ENCODE data around the gene BRSK1. TPM values are rescaled to one million over a fixed set of nuclear protein-coding genes. Genes with fewer than 3 reads are reported as not detected.

Gene BRSK1
- total and polyA plus RNA-seq, 2 of the 8 experiments (the other 6 are each of a cell fraction or from before 2014, with no cell fraction given) = 27.6 to 32.7 TPM

DNA sequence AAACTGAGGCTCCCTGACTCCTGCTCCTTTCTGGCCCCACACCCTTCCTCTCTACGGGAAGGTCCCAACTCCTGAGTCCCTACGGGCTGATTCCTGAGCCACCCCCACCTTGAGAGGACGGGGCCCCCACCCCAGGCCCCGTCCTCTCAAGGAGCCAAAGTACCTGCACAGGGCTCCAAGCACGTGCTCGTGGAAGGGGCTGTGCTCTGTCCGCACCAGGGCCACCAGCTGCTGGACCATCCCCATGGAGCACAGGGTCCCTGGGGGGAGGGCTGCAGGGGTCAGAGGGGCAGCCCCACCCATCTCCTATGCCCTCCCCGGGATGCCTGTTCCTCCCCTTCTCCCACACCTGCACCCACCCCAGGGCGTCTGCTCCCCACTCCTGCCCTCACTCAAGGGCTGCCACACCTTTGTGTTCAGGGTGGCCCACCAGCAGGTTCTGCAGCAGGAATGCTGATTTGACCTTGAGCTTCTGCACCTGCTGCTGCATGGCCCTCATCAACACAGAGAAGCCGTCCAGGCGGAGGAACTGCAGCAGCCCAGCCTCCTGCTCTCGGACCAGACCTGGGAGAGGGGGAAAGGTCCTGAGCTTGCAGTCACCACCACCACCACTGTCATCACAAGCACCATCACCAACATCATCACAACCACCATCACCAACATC lies 17.9 kb upstream of the BRSK1 start:
- Histone ChIP-seq H2BK15ac (ENCODE audit: low read length) (no peak overlapping the region), H2BK20ac (ENCODE audit: low read length) (no peak overlapping the region), H4K20me1 (replicated peaks in 1 of 2; ENCODE audit: control insufficient read depth in 1 of 2, insufficient read depth in 2 of 2, low read length in 2 of 2) (peaks cover 0 to 10% of the 10 kb centered on the region in 2 experiments), H4K91ac (replicated peaks; ENCODE audit: insufficient read length, low read length) (no peak overlapping the region), H2BK120ac (replicated peaks; ENCODE audit: low read depth, low read length) (no peak overlapping the region), H3K27ac (ENCODE audit: low read depth, low read length) (no peak overlapping the region), H2BK12ac (ENCODE audit: low read depth, low read length) (0 out of 2 replicates have a peak overlapping the region, but pooled peaks have one; percentile 60), H3K23me2 (ENCODE audit: low read depth, low read length) (peaks cover 9% of the 10 kb centered on the region; the same call in 1 of the 2 replicates), H4K8ac (ENCODE audit: extremely low read depth, insufficient read depth, low read length) (no peak overlapping the region), H3K23ac (ENCODE audit: insufficient read length) (no peak overlapping the region), H2AK5ac (ENCODE audit: low read depth, low read length) (peak overlapping the region; percentile 90; the same call in 1 of the 2 replicates), H3K79me2 (ENCODE audit: control insufficient read depth in 1 of 2, insufficient read depth in 2 of 2, low read length in 2 of 2) (peaks cover 0 to 6% of the 10 kb centered on the region in 2 experiments; a peak in 1 of 4 replicates), H3K27me3 (replicated peaks in 1 of 4; ENCODE audit: control insufficient read depth in 3 of 4, extremely low read depth in 1 of 4, insufficient read depth in 3 of 4, low read length in 3 of 4) (no peaks in the 10 kb centered on the region), H3K4me2 (ENCODE audit: insufficient read depth in 1 of 2, low read depth in 2 of 2, low read length in 2 of 2) (no peak overlapping the region), H3K56ac (replicated peaks; ENCODE audit: insufficient read length, low read depth, low read length) (peak overlapping the region; percentile 96), H3K36me3 (ENCODE audit: control insufficient read depth in 2 of 4, insufficient read depth in 4 of 4, low read length in 3 of 4) (no peaks in the 10 kb centered on the region), H3K9me3 (ENCODE audit: insufficient read depth in 2 of 2, low read depth in 1 of 2, low read length in 1 of 2) (peaks cover 0 to 3% of the 10 kb centered on the region in 2 experiments; a peak in 3 of 4 replicates), H3K9ac (replicated peaks in 1 of 4; ENCODE audit: extremely low read depth in 1 of 4, low read depth in 3 of 4, low read length in 3 of 4) (no peak overlapping the region), H2BK5ac (ENCODE audit: low read depth, low read length) (no peak overlapping the region; the same call in 1 of the 2 replicates), H3K79me1 (ENCODE audit: low read depth, low read length) (peaks cover 7% of the 10 kb centered on the region), H4K5ac (ENCODE audit: insufficient read length, low read depth, low read length) (no peak overlapping the region), H3K4ac (replicated peaks; ENCODE audit: insufficient read length, low read depth, low read length) (no peak overlapping the region), H2AFZ (ENCODE audit: low read length) (no peak overlapping the region), H3K14ac (ENCODE audit: insufficient read length) (no peak overlapping the region), H3K18ac (ENCODE audit: extremely low read depth, low read length) (no peak overlapping the region), H3K4me3 (ENCODE audit: extremely low read depth in 1 of 4, insufficient read depth in 2 of 4, low read depth in 3 of 4, low read length in 4 of 4) (no peak overlapping the region), H3K4me1 (replicated peaks in 1 of 4; ENCODE audit: control insufficient read depth in 3 of 4, insufficient read depth in 4 of 4, low read length in 3 of 4) (peaks cover 0 to 3% (median 0%) of the 10 kb centered on the region in 4 experiments; a peak in 1 of 7 replicates)
- ChIA-PET CTCF (ENCODE audit: partially characterized antibody) (interaction anchor here (1.4 kb wide), 1 partner anchor 12 kb away, joined by 4 read pairs; no protein-coding TSS in a partner anchor), POLR2A (ENCODE audit: partially characterized antibody) (interaction anchor here (1.7 kb wide), 1 partner anchor 142 kb away, joined by 5 read pairs; the partner anchor contains the start of gene UBE2S)
- no peak for FAIRE-seq
- 82% methylated on average over 7 of the region's 12 CpGs; no CpG with 5 or more reads in 1 of the 2 experiments for WGBS, 2 experiments (ENCODE audit: extremely low coverage in 1 of 2, insufficient coverage in 1 of 2, insufficient read length in 1 of 2, insufficient replicate concordance in 2 of 2, low coverage in 1 of 2, low lambda C conversion rate in 2 of 2, missing lambda C conversion rate in 1 of 2)
- DNase-seq (ENCODE audit: low read depth in 1 of 2, low spot score in 2 of 2) = no peak
- TF ChIP-seq YY1 (IDR thresholded peaks at IDR 0.05; ENCODE audit: low read depth, low read length) (no peak), BCL11A (IDR thresholded peaks at IDR 0.05; ENCODE audit: low read depth in 2 of 2, low read length in 2 of 2) (no peak)
